GM19452 (cell line): Measurements from ENCODE around the gene CEACAM1.
"Not testable (repeated sequence)": the region's sequence is repeated elsewhere in the genome, so short reads cannot be mapped to it uniquely, and the experiment has no call there.

Experiments
- ATAC-seq: cut with Tn5 transposase; IDR thresholded peaks from one replicate; pipeline ENCODE4 v1.9.1; 2021; ENCODE audit not compliant: unreplicated experiment

CEACAM1 gene

DNA sequence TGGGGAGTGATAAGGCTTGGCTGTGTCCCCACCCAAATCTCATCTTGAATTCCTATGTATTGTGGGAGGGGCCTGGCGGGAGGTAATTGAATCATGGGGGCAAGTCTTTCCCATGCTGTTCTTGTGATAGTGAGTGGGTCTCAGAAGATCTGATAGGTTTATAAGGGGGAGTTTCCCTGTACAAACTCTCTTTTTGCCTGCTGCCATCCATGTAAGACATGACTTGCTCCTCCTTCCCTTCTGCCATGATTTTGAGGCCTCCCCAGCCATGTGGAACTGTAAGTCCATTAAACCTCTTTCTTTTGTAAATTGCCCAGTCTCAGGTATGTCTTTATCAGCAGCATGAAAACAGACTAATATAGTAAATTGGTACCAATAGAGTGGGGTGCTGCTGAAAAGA lies 20.8 kb upstream of the CEACAM1 start:
- not testable (repeated sequence) for ATAC-seq

DNA sequence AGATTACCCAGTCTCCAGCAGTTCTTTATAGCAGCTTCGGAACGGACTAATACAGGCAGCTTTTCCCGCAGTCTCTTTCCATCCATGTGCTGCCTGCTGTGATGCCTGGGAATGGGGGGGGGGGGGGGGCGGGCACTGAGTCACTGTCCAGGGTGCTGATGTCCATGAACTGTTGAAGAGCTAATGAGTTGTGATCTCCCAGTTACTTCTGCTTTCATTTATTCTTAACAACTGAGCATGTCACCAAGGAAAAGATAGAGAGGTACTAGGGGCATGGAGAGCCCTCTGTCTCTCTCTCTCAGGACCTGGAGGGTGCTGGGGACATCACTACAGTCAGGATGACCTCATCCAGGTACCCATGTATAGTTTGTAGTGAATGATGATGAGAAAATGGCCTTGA lies 20.3 kb upstream of the CEACAM1 start:
- ATAC-seq = no peak

DNA sequence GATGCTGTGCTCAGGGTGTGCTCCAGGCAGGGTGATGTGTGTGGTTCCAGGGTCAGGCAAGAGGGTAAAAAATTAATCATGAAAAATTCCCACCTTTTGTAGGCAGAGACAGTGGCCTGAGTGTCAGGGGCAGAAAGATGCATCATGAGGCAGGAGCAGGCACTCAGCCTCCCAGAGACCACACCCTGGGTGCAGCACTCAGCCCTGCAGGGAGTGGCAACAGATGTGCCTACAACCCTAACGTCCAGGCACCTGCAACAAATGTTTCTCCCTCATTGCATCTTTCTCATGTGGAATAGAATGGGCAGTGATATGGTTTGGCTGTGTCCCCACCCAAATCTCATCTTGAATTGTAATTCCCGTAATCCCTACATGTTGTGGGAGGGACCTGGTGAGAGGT lies 19.6 kb upstream of the CEACAM1 start:
- no peak for ATAC-seq

DNA sequence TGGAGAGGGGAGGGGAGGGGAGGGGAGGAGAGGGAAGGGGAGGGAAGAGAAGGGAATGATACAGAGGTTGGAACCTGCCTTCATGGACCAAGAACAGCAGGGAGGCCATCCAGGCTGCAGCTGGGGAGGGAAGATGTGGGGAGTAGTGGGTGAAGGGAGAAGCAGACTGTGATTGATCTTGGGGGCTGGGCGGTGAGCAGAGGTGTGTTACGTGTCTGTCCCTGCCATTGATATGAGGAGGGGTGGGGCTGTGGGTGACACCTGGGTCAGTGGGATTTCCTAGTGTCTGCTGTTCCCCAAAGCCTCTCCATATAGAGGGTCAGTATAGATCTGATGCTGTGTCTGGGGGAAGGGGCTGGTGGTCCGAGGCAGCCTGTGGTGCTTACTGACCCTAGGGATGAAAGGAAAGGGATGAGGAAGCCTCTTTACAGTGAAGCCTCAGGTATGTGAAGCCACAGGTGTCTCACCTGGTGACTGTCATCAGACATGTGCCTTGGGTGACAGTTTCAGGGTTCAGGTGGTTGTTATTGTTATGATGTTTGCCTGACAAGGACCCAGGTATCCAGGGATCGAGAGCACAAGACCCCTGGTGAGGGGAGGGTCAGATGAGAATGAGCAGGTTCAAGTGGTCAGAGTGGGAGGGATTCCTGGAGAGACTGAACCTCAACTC lies 18.7 kb upstream of the CEACAM1 start:
- no peak for ATAC-seq

DNA sequence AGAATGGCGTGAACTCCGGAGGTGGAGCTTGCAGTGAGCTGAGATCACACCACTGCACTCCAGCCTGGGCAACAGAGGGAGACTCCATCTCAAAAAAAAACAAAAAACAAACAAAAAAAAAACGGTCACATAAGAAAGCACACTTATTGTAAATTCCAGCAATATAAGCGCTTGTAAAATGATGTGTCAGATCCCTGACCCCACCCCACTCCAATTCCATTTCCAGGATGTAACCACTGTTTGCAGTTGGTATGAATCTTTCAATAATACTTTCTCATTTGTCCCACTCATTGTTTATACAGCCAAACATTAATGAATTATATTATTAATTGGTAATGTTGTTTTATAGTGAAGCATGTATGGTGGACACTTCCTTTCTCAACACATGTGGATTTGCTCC lies 15.9 kb upstream of the CEACAM1 start:
- ATAC-seq = no peak

DNA sequence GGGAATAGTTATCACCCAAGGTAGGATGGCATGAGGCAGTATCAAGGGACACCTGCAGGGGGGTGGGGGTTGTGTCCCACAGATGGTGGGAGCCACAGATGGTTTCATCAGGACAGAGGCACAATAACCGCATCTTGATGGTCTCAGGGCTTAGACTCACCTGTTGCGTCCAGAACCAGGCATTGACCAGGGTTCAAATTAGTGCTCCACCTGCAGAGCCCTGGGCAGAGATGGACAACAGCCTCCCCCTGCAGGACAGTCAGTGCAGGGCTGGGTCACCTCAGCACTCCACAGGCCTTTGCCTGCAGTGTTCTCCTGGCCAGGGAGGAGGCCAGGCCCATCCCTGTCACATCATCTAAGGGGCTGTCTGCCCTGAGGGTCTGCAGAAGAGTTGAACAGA lies 14.5 kb upstream of the CEACAM1 start:
- no peak for ATAC-seq

DNA sequence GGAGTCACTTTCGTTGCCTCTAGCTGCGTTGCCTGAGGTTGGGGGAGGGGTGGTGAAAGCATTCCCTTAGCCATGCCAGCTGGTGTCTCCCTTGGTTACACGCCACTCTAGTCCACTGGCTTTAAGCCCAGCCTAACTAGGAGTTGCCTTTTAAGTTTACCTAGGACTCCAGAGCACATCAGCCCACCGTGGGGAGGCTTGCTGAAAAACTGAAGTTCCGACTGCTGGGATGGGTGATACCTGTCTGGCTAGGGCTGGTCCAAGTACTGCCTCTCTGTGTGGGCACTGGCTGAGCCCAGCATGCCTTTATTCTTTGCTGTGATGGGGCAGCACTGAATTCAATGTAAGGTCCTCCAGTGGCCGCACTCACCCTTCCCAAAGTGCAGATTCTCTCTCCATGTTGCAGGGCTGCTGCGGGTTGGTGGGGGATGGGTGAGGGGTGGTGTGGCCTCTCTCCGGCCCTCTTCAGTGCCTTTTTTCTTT lies 11.8 kb upstream of the CEACAM1 start:
- ATAC-seq = no peak

DNA sequence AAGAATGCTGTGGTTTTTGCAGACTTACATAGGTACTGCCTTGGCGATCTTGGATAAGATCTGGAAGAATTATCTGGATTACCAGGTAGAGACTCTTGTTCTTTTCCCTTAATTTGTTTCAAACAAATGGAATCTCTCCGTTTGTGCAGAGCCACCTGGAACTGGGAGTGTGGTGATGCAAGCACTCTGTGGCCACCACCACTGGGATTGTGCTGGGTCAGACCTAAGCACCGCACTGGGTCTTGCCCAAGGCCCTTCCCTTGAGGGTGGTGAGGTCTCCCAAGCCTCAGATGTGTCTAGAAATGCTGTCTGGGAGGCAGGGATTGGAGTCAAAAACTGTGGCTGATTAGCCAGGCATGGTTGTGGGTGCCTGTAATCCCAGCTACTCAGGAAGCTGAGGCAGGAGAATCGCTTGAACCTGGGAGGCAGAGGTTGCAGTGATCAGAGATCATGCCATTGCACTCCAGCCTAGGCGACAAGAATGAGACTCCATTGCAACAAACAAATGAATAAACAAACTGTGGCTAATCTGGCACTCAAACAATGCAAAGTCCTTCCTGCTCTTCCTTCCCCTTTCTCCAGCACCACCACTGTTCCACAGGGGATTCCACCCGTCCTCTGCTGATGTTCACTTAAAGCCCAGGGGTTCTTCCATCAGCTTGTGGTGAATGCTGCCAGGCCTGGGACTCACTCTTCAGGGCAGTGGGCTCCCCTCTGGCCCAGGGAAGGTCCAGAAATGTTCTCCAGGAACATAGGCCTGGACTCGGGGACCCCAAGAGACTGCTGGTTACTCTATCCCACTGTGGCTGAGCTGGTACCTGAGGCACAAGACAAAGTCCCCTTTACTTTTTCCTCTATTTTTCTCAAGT lies 10.8 kb upstream of the CEACAM1 start:
- ATAC-seq = no peak

DNA sequence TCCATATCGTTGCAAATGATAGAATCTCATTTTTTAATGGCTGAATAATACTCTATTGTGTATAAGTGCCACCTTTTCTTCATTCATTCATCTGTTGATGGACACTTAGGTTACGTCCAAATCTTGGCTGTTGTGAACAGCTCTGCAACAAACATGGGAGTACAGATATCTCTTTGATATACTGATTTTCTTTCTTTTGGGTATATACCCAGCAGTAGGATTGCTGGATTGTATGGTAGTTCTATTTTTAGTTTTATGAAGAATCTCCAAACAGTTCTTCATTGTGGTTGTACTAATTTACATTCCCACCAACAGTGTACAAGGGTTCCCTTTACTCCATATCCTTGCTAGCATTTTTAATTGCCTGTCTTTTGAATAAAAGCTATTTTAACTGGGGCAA lies 7.0 kb upstream of the CEACAM1 start:
- not testable (repeated sequence) for ATAC-seq

DNA sequence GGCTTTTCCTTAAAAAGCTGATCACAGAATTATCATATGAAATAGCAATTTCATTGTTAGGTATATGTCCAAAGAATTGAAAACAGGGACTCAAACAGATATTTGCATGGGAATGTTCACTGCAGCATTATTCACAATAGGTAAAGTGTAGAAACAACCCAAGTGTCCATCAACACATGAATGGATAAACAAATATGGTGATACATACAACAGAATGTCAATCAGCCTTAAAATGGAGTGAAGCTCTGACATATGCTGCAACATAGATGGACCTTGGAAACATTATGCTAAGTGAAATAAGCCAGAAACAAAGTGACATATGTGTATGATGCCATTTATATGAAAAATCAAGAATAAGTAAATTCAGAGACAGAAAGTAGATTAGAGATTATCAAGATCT lies 6.1 kb upstream of the CEACAM1 start:
- no peak for ATAC-seq

DNA sequence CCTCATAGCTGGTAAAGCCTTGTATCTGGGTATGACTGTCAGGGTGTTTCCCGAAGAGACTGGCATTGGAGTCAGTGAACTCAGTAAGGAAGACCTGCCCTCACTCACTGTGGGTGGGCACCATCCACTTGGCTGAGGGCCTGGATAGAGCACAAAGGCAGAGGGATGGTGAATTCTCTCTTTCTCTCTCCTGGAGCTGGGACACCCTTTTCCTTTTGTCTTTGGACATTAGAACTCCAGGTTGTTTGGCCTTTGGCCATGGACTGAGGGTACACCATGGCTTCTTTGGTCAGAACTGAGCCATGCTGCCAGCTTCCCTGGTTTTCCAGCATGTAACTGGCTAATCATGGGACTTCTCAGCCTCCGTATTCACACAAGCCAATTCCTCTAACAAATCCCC lies 4.6 kb upstream of the CEACAM1 start:
- ATAC-seq = no peak

DNA sequence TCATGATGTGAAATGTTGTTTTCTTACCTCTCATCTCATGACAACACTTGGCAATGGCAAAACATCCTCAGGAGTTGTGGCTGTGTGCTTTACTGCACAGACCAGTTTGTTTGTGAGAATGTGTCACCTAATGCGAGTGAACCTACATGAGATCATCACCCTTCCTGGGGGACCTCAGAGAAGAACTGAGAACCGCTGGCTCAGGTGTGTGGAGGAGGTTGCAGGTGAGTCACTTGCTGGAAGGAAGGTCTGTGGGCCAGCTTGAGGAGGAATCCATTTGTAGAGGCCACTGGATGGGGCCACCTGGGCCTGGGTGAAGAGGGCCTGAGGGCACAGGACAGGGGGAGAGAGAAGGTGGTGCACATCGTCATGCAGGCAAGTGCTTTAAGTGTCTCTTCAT lies 3.0 kb upstream of the CEACAM1 start:
- ATAC-seq = no peak

DNA sequence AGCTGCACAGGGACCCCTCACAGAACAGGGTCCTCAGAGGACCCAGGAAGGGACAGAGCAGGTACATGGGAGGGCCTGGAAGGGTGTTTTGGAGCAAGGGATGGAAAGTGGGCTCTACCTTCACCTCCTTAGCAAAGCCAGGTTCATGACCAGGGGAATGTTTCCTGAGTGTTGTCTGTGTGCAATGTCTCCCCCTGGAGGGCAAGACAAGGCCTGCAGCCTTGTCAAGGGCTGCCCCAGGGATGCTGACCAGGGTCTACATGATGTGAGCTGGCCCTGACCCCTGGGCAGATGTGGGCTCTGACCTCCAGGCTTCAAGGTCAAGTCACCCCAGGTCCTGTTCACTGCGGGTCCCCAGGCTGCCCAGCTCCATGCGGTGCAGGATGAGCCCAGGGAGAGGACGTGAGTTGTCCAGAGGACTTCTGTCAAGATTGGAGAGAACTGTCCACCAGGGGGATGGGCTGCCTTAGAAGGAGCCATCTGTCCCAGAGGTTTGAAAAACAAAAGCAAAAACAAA lies 1.0 kb upstream of the CEACAM1 start:
- ATAC-seq = peak; percentile 58

DNA sequence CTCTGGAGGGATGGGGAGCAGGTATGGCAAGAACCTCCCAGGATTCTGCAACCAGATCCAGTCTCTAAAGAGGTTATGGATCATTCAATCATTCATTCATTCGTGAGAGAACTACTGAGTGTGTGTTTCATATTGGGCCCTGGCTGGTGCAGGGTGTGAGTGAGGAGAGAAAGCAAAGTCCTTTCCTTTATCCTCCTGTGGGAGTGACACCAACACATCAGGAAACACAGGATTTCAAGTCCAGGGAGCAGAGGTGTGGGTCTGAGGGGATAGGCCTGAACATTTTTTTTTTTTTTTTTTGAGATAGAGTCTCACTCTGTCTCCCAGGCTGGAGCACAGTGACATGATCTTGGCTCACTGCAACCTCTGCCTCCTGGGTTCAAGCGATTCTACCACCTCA lies 3.3 kb downstream of the CEACAM1 start:
- no peak for ATAC-seq

DNA sequence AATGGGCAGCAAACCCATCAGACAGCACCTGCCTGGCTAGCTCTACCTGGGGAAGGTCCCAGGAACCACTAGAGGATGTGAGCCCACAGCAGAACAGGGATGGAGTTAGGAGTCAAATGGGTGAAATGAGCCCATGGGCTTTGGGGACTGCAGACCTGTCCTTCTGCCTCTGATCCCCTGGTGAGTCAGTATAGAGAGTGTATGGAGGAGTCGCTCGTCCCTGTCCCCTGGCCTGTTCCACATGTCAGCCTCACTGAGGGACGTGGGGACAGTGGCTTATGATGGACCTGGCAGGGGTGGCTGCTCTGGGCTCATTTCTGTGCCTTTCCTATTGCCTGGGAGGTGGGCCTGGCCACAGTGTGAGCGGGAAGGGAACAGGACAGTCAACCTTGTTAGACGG lies 4.0 kb downstream of the CEACAM1 start:
- no peak for ATAC-seq

DNA sequence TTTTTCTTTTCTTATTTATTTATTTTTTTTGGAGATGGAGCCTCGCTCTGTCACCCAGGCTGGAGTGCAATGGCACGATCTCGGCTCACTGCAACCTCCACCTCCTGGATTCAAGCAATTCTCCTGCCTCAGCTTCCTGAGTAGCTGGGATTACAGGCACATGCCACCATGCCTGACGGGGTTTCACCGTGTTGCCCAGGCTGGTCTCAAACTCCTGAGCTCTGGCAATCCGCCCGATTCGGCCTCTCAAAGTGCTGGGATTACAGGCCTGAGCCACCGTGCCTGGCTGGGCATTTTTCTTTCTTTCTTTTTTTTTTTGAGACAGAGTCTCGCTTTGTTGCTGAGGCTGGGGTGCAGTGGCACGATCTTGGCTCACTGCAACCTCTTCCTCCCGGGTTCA lies 6.0 kb downstream of the CEACAM1 start:
- ATAC-seq = not testable (repeated sequence)

DNA sequence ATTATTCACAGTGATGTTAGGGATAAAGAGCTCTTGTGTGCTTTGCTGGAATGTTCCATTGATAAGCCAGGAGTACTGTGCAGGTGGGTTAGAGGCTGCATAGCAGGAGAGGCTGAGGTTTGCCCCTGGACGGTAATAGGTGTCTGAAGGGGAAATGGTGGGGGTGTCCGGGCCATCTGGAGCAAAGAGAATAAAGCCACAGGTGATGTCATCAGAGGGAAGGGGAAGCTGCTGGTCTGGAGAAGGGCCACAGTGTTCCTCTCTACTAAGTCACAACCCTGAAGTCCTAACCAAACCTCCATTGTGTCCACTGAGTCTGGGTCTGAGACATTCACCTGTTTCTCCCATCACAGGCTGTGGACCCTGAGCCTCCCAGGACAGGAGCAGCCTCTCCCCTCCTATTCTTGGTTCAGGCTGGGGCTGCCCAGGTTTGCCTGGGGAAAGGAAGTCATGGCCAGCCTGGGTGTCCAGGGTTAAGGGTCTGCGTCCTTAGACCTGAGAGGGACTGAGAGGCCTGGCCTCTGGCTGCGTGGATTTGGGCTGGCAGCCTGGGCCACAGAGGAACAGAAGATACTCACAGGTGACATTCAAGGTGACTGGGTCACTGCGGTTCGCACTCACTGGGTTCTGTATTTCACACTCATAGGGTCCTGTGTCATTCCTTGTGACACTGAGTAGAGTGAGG lies 6.8 kb downstream of the CEACAM1 start:
- no peak for ATAC-seq

DNA sequence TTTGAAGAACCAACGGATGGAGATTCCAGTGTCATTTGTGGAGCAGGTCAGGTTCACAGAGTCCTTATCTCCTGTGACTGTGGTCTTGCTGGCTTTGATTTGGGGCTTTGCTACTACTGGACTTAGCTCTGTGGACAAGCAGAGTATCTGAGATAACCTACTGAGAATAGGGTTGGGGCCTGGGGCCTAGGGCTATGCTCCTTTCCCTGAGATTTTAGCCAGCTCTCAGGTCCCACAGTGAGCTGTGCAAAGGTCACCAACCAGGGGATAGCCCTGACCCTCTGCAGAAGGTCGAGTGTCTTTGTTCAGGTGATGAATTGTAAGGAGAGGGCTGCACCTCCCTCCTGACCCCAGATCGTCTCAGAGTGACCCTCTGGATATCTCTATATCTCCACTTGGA lies 9.2 kb downstream of the CEACAM1 start:
- no peak for ATAC-seq

DNA sequence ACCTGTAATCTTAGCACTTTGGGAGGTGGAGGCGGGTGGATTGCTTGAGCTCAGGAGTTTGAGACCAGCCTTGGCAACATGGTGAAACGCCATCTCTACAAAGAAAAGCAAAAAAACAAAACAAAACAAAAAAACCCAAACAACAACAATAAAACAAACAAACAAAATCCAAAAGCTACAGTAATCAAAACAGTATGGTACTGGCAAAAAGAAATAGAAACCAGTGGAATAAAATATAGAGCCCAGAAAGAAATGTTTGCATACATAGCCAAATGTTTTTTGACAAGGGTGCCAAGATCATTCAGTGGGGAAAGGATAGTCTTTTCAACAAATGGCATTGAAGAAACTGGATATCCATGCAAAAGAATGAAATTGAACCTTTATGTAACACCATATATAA lies 11.5 kb downstream of the CEACAM1 start:
- ATAC-seq = no peak

DNA sequence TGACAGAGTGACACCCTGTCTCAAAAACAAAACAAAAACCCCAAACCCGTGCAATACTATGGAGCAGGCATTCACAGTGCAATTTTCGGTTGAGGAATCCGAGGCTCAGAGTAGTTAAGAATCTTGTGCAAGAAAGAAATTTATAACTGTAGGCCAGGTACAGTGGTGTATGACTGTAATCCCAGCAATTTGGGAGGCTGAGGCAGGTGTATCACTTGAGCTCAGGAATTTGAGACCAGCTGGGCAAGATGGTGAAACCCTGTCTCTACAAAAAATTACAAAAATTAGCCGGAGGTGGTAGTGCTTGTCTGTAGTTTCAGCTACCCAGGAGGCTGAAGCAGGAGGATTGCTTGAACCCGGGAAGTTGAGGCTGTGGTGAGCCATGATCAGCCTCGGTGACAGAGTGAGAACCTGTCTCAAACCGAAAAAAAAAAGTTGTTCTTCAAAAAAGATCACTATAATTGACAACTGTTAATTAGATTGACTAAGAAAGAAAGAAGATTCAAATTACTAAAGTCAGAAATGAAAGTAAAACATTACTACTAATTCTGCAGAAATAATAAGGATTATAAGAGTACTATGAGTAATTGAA lies 12.9 kb downstream of the CEACAM1 start:
- no peak for ATAC-seq

DNA sequence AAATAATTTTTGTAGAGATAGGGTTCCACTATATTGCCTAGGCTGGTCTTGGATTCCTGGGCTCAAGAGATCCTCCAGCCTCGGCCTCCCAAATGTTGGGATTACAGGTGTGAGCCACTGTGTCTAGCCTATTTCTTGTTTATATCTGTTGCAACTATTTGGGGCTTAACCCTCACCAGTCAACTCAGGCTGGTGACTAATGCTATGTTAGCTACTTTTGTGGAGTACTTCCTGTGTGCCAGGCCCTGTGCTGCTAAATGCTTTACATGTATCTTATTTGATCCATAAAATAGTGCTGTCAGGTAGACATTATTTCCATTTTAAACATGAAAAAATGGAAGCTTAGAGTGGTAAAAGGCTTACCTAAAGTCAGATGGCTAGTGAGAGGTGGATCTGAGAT lies 13.8 kb downstream of the CEACAM1 start:
- no peak for ATAC-seq
